OCI-LY7 (cell line): ENCODE measurements around the gene AGPAT3.

Experiments
- EZH2phosphoT487 ChIP-seq: fragments of 200-600 bp; sonication (generic); IDR thresholded peaks from 2 replicates; pipeline ENCODE4 v1.6.1; 2018; ENCODE audit warnings: low read depth, borderline replicate concordance, mild to moderate bottlenecking, mixed run types, antibody characterized with exemption, low read length, moderate library complexity, mixed read lengths
- TF ChIP-seq, protein P1 (sequence below): fragments of 200-600 bp; sonication (generic); conservative IDR thresholded peaks from 2 replicates; pipeline ENCODE4 v1.5.1; 2014; ENCODE audit warnings: mild to moderate bottlenecking, antibody characterized with exemption, low read length, moderate library complexity, mixed read lengths

DNA sequence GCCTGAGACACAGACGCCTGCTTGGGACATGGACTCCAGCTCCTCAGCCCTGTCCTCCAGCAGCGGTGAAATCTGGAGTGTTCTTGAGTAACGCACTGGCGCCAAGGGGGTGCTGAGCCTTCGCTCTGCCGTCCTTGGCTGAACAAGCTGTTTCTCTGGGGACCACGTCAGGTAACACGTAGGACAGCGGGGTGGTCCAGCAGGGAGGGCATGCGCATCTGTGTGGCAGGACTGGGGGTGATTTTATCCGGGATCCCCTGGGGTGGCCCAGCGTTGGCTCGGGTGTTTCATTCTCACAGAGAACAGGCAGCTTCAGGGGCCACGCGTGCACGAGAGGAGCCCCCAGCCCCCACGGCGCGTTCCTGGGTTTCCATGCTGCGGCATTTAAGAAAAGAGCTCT, 61.2 kb downstream of the AGPAT3 start:
- TF ChIP-seq, protein P1, sequence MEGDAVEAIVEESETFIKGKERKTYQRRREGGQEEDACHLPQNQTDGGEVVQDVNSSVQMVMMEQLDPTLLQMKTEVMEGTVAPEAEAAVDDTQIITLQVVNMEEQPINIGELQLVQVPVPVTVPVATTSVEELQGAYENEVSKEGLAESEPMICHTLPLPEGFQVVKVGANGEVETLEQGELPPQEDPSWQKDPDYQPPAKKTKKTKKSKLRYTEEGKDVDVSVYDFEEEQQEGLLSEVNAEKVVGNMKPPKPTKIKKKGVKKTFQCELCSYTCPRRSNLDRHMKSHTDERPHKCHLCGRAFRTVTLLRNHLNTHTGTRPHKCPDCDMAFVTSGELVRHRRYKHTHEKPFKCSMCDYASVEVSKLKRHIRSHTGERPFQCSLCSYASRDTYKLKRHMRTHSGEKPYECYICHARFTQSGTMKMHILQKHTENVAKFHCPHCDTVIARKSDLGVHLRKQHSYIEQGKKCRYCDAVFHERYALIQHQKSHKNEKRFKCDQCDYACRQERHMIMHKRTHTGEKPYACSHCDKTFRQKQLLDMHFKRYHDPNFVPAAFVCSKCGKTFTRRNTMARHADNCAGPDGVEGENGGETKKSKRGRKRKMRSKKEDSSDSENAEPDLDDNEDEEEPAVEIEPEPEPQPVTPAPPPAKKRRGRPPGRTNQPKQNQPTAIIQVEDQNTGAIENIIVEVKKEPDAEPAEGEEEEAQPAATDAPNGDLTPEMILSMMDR = no peak
- no peak for TF ChIP-seq EZH2phosphoT487
